ENCODE measurements around the gene FAAH.

FAAH gene

GRCh38 chr1:46420533-46420915 is 26.4 kb downstream of the FAAH start:
- no peak for DNase-seq (ENCODE audit: low read depth)
- no peak overlapping the region for H3K4me3 ChIP-seq (ENCODE audit: low read depth, low read length)
- no peak for TF ChIP-seq CTCF (IDR thresholded peaks at IDR 0.05; ENCODE audit: low read depth, low read length, missing control alignments)

DNA sequence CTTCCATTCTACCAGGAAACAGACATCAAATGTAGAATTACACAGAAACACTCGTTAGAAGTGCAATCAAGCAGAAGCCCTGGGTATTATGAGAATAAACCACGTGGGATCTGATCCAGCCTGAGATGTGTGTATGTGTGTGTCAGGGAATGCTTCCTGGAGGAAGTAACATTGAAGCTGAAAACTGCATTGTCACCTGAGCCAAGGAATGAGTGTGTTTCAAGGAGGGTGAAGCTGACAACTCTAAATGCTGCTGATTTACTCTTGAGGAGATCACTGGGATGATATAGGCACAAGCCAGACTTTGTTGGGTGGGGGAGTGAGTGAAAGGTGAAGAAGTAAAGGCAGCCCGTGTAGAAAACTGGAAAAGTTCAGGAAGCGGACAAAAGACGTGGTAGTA is 27.6 kb downstream of the FAAH start:
- no peak for TF ChIP-seq CTCF (IDR thresholded peaks at IDR 0.05; ENCODE audit: low read depth, low read length, missing control alignments)
- H3K4me3 ChIP-seq (ENCODE audit: low read depth, low read length), result no peak overlapping the region
- no peak for DNase-seq (ENCODE audit: low read depth)

DNA sequence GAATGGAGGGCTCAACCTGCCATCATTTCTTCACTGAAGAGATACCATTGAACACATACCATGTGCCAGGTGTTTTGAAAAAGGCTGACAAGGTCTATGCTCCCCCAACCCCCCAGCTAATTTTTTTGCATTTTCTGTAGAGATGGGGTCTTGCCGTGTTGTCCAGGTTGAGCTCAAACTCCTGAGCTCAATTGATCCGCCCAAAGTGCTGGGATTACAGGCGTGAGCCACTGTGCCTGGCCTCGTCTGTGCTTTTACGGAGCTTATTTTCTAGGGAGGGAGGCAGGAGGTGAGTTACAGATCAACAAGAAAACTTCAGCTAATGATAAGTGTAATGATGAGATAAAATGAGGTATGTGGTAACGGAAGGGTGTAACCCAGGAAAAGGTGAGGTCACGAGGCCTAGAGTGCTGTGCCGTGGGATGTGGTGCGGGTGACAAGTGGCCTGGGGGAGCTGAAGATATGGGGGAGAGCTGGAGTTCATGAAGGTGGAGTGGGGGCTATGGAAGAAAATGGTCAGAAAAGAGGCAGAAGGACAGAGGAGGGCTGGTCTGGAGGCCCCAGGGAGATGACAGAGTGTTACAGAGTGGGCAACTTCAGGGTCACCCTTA is 28.2 kb downstream of the FAAH start:
- no peak for TF ChIP-seq CTCF (IDR thresholded peaks at IDR 0.05; ENCODE audit: low read depth, low read length, missing control alignments)
- no peak overlapping the region for H3K4me3 ChIP-seq (ENCODE audit: low read depth, low read length)

GRCh38 chr1:46423574-46424240 is 29.6 kb downstream of the FAAH start:
- H3K4me3 ChIP-seq (ENCODE audit: low read depth, low read length), result no peak overlapping the region
- TF ChIP-seq CTCF (IDR thresholded peaks at IDR 0.05; ENCODE audit: low read depth, low read length, missing control alignments), result no peak

More for the DNA sequence above, 28.2 kb downstream of the FAAH start:
- no peak for DNase-seq (ENCODE audit: low read depth)

DNA sequence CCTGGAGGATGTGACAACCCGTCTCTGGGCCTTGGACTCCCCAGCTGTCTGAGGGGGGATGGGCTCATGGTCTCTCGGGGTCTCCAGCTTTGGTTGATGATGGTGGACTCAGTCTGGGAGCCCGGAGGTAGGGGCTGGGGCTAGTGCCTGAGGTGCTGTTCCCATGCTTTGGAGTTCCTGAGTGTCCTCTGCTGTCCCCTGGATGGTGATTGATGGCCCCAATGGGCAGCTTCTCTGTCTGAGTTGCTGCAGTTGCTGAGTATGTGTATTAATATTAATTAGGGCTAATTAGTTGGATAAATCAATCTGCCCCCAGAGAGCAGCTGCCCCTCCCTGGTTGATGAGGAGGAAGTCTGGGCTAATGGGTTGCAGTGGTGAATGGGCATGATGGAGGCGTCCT is 30.6 kb downstream of the FAAH start:
- H3K4me3 ChIP-seq (ENCODE audit: low read depth, low read length), result no peak overlapping the region
- no peak for TF ChIP-seq CTCF (IDR thresholded peaks at IDR 0.05; ENCODE audit: low read depth, low read length, missing control alignments)
- DNase-seq (ENCODE audit: low read depth), result no peak

More at GRCh38 chr1:46423574-46424240, 29.6 kb downstream of the FAAH start:
- DNase-seq (ENCODE audit: low read depth), result no peak

DNA sequence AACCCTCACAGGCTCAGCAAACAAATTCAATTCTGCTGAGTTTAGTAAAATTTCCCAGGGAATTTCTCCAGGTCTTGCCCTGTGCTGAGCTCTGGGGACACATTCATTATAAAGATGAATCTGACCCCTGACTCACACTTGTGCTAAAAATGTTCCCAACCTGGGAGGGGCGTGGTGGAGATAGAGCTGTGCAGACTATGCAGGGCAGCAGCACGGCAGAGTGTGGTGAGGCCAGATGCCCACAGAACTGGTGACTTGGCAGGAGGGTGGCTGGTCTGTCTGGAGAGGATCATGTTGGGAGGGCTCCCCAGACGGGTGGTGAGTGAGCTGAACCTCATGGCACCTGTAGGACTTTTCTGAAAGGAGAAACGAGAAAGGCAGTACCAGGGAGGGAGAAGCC is 31.6 kb downstream of the FAAH start:
- no peak overlapping the region for H3K4me3 ChIP-seq (ENCODE audit: low read depth, low read length)
- no peak for DNase-seq (ENCODE audit: low read depth)
- TF ChIP-seq CTCF (IDR thresholded peaks at IDR 0.05; ENCODE audit: low read depth, low read length, missing control alignments), result no peak

DNA sequence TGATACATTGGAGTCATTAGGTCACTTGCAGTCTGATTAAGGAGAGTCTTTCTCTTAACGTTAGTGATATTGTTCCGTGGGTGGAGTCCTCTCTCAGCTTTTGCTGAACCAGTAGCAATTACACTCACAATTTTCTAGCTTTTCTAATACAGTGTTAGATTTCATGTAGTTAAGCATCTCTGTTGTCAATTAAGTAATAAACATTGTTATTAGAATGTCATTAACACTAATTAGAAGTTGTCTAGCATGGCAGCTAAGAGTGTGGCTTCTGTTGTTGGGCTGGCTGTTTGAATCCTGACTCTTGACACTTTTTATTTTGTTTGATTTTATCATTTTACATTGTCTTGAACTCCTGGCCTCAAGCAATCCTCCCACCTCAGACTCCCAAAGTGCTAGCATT is 33.4 kb downstream of the FAAH start:
- H3K4me3 ChIP-seq (ENCODE audit: low read depth, low read length), result no peak overlapping the region
- no peak for TF ChIP-seq CTCF (IDR thresholded peaks at IDR 0.05; ENCODE audit: low read depth, low read length, missing control alignments)
- DNase-seq (ENCODE audit: low read depth), result no peak

All from GM12864 (cell line).